ENCODE data around the gene SLC49A3.
"Not testable (repeated sequence)": the region's sequence is repeated elsewhere in the genome, so short reads cannot be mapped to it uniquely, and the experiment has no call there.

SLC49A3 gene

DNA sequence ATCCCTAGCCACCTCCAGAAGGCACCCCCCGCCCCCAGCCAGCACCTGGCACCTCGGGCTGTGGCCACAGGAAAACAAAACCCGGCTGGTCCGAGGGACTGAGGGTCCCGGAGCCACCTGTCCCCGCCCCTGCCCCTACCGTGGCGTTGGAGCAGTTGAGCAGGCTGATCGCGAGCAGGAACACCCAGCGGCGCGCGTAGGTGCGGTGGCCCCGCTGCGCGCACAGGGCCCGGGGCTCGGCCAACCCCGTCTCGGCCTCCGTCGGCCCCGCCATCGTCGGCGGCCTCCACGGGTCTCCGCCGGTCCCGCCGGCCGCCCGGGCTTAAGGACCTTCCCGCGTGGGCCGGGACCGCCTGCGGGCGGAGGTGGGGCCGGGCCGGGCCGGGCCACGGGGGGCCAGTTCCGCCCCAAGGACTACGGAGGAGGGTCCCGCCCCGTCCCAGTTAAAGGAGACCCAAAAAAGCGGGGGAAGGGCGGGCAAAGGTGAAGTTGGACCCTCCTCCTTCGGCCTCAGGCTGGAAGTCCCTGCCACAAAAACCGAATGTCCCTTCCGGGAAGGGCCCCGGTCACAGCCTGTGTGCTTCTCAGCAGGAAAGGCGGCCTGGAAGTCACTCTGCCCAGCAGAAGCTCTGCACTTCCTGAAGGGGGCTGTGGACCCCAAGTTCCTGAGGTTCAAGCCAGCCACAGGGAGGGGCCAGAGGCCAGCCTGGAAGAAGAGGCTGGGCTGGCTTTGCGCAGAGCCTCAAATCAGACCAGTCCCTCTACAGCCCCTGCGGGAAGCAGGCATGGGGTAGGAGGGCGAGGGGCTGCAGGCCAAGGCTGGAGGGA, at the start of gene SLC49A3:
Gene SLC49A3 (minus strand): TSS at position 298 of the 828 bp plus-strand sequence. CDS start 24 bp downstream, at position 274.
- no peak within 1 kb of the TSS for H3K4me3 ChIP-seq (ENCODE audit: insufficient read depth, low read length, poor library complexity, severe bottlenecking)
- no peak for TF ChIP-seq EZH2phosphoT487 (conservative IDR thresholded peaks at IDR 0.05; ENCODE audit: low read length)
- no peak for TF ChIP-seq CTCF (IDR thresholded peaks at IDR 0.05; ENCODE audit: insufficient read depth, low read length, poor library complexity, severe bottlenecking)

DNA sequence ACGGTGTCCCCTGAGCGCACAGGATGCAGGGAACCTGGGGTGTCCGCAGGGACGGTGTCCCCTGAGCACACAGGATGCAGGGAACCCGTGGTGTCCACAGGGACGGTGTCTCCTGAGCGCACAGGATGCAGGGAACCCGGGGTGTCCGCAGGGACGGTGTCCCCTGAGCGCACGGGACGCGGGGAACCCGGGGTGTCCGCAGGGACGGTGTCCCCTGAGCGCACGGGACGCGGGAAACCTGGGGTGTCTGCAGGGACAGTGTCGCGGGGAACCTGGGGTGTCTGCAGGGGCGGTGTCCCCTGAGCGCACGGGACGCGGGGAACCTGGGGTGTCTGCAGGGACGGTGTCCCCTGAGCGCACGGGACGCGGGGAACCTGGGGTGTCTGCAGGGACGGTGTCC, 47.6 kb upstream of the SLC49A3 start:
- H4K20me1 ChIP-seq (ENCODE audit: low read depth, low read length); H3K27me3 ChIP-seq (ENCODE audit: low read length); H3K4me2 ChIP-seq (ENCODE audit: low read depth, low read length, poor library complexity, severe bottlenecking); H3K4me3 ChIP-seq (ENCODE audit: insufficient read depth, low read length, poor library complexity, severe bottlenecking); H3K27ac ChIP-seq (ENCODE audit: low read depth, low read length); H3K9me2 ChIP-seq (replicated peaks; ENCODE audit: insufficient read depth, low read length); H3K9ac ChIP-seq (ENCODE audit: low read length); H2AFZ ChIP-seq (ENCODE audit: low read depth, low read length, severe bottlenecking); H3F3A ChIP-seq (ENCODE audit: insufficient read depth); H3K9me3 ChIP-seq (ENCODE audit: insufficient read depth, low read length); H3K79me2 ChIP-seq (ENCODE audit: insufficient read depth, low read length); H3K36me3 ChIP-seq (ENCODE audit: low read length): not testable (repeated sequence)

More for the DNA sequence above, at the start of gene SLC49A3:
- Histone ChIP-seq H3K9me2 (replicated peaks; ENCODE audit: insufficient read depth, low read length) (no peaks in the 10 kb centered on the region), H3K9ac (ENCODE audit: low read length) (no peak within 1 kb of the TSS), H3K4me2 (ENCODE audit: low read depth, low read length, poor library complexity, severe bottlenecking) (no peak within 1 kb of the TSS), H2AFZ (ENCODE audit: low read depth, low read length, severe bottlenecking) (no peak within 1 kb of the TSS), H3K79me2 (ENCODE audit: insufficient read depth, low read length) (no peaks in the 10 kb centered on the region), H3K36me3 (ENCODE audit: low read length) (no peaks in the 10 kb centered on the region), H3K27me3 (ENCODE audit: low read length) (no peaks in the 10 kb centered on the region), H3K27ac (ENCODE audit: low read depth, low read length) (no peak within 1 kb of the TSS), H4K20me1 (ENCODE audit: low read depth, low read length) (no peaks in the 10 kb centered on the region), H3K9me3 (ENCODE audit: insufficient read depth, low read length) (no peaks in the 10 kb centered on the region), H3F3A (ENCODE audit: insufficient read depth) (no peaks in the 10 kb centered on the region)

DNA sequence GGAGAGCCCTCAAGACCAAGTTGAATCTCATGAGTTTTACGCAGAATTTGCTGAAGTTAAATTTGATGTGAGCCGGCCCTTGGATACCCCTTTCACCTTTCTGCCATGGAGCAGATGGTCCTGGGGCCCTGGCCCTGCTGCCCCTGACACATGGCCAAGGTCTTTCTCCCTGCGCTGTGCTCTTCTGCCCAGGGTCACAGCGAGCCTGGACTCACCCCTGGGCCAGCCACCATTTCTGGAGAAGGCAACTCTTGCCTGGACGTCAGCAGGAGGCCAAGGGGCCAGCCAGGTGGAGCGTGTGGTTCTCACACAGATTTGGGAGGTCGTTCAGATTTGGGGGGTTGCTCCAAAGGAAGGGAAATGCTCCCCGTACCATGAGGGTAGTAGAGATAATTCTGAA, 46.6 kb upstream of the SLC49A3 start:
- no peaks in the 10 kb centered on the region for H3F3A ChIP-seq (ENCODE audit: insufficient read depth)
- no peaks in the 10 kb centered on the region for H3K9me2 ChIP-seq (replicated peaks; ENCODE audit: insufficient read depth, low read length)
- TF ChIP-seq CTCF (IDR thresholded peaks at IDR 0.05; ENCODE audit: insufficient read depth, low read length, poor library complexity, severe bottlenecking) (no peak), EZH2phosphoT487 (conservative IDR thresholded peaks at IDR 0.05; ENCODE audit: low read length) (no peak)
- H3K4me3 ChIP-seq (ENCODE audit: insufficient read depth, low read length, poor library complexity, severe bottlenecking), result no peak overlapping the region
- H3K79me2 ChIP-seq (ENCODE audit: insufficient read depth, low read length), result no peaks in the 10 kb centered on the region
- no peak overlapping the region for H3K27ac ChIP-seq (ENCODE audit: low read depth, low read length)
- no peaks in the 10 kb centered on the region for H3K36me3 ChIP-seq (ENCODE audit: low read length)
- no peak overlapping the region for H2AFZ ChIP-seq (ENCODE audit: low read depth, low read length, severe bottlenecking)
- no peak overlapping the region for H3K4me2 ChIP-seq (ENCODE audit: low read depth, low read length, poor library complexity, severe bottlenecking)
- no peak overlapping the region for H3K9ac ChIP-seq (ENCODE audit: low read length)
- H3K27me3 ChIP-seq (ENCODE audit: low read length), result no peaks in the 10 kb centered on the region
- H4K20me1 ChIP-seq (ENCODE audit: low read depth, low read length), result no peaks in the 10 kb centered on the region
- no peaks in the 10 kb centered on the region for H3K9me3 ChIP-seq (ENCODE audit: insufficient read depth, low read length)

- H3K27ac ChIP-seq (ENCODE audit: low read depth, low read length), result no peak overlapping the region
- no peaks in the 10 kb centered on the region for H3K9me3 ChIP-seq (ENCODE audit: insufficient read depth, low read length)
- H2AFZ ChIP-seq (ENCODE audit: low read depth, low read length, severe bottlenecking), result no peak overlapping the region
- H3K9ac ChIP-seq (ENCODE audit: low read length), result no peak overlapping the region
- TF ChIP-seq CTCF (IDR thresholded peaks at IDR 0.05; ENCODE audit: insufficient read depth, low read length, poor library complexity, severe bottlenecking) (no peak), EZH2phosphoT487 (conservative IDR thresholded peaks at IDR 0.05; ENCODE audit: low read length) (no peak)
- no peak overlapping the region for H3K4me3 ChIP-seq (ENCODE audit: insufficient read depth, low read length, poor library complexity, severe bottlenecking)
- no peak overlapping the region for H3K4me2 ChIP-seq (ENCODE audit: low read depth, low read length, poor library complexity, severe bottlenecking)
- no peaks in the 10 kb centered on the region for H4K20me1 ChIP-seq (ENCODE audit: low read depth, low read length)
- no peaks in the 10 kb centered on the region for H3K27me3 ChIP-seq (ENCODE audit: low read length)
- H3F3A ChIP-seq (ENCODE audit: insufficient read depth), result no peaks in the 10 kb centered on the region
- no peaks in the 10 kb centered on the region for H3K36me3 ChIP-seq (ENCODE audit: low read length)
- H3K9me2 ChIP-seq (replicated peaks; ENCODE audit: insufficient read depth, low read length), result no peaks in the 10 kb centered on the region
- H3K79me2 ChIP-seq (ENCODE audit: insufficient read depth, low read length), result no peaks in the 10 kb centered on the region
Observed at GRCh38 chr4:734951-735350, 46.0 kb upstream of the SLC49A3 start.
